Muscle layer of duodenum (tissue), 2 donors: Measurements from ENCODE around the gene PRMT7.
A peak's percentile ranks its signal among the peaks of the same experiment; 100 is the strongest.

Experiments
- H3K27ac ChIP-seq: one replicate; pipeline ENCODE4 v1.7.0; 2013; ENCODE audit warnings: mild to moderate bottlenecking, low read length
- H3K27me3 ChIP-seq: one replicate; pipeline ENCODE4 v1.7.0; 2013; ENCODE audit warnings: low read depth, mild to moderate bottlenecking, control low read depth, low read length
- H3K36me3 ChIP-seq, 2 donors: one replicate each; pipeline ENCODE4 v1.7.0; 2013; ENCODE audit warnings: low read length in 2 of 2, control low read depth in 1 of 2, mild to moderate bottlenecking in 1 of 2; ENCODE audit not compliant: insufficient read depth in 2 of 2, control insufficient read depth in 1 of 2
- H3K4me1 ChIP-seq, 2 donors: one replicate each; pipeline ENCODE4 v1.7.0; 2013; ENCODE audit warnings: low read length in 2 of 2, mild to moderate bottlenecking in 2 of 2, control low read depth in 1 of 2, moderate library complexity in 1 of 2; ENCODE audit not compliant: insufficient read depth in 2 of 2, control insufficient read depth in 1 of 2
- H3K4me3 ChIP-seq, 2 donors: one replicate each; pipeline ENCODE4 v1.7.0; 2013; ENCODE audit warnings: low read length in 2 of 2, low read depth in 1 of 2, mild to moderate bottlenecking in 1 of 2
- H3K9me3 ChIP-seq, 2 donors: one replicate each; pipeline ENCODE4 v1.7.0; 2013; ENCODE audit warnings: low read length in 2 of 2, control low read depth in 1 of 2, mild to moderate bottlenecking in 1 of 2; ENCODE audit not compliant: control insufficient read depth in 1 of 2
- donor health status: healthy.

Gene PRMT7

GRCh38 chr16:68273896-68274295 is 36.9 kb upstream of the PRMT7 start:
- H3K36me3 ChIP-seq = peaks cover 0 to 6% of the 10 kb centered on the region in 2 donors
- H3K4me1 ChIP-seq = peaks cover 4 to 13% of the 10 kb centered on the region in 2 donors
- no peak overlapping the region for H3K27ac ChIP-seq
- H3K4me3 ChIP-seq = no peak overlapping the region
- H3K27me3 ChIP-seq = no peaks in the 10 kb centered on the region
- H3K9me3 ChIP-seq = no peaks in the 10 kb centered on the region

- peaks cover 2 to 6% of the 10 kb centered on the region in 2 donors for H3K36me3 ChIP-seq
- peaks cover 4 to 13% of the 10 kb centered on the region in 2 donors for H3K4me1 ChIP-seq
- H3K4me3 ChIP-seq = no peak overlapping the region
- no peaks in the 10 kb centered on the region for H3K27me3 ChIP-seq
- no peak overlapping the region for H3K27ac ChIP-seq
- H3K9me3 ChIP-seq = no peaks in the 10 kb centered on the region
Measured at GRCh38 chr16:68274441-68274840, 36.4 kb upstream of the PRMT7 start.

GRCh38 chr16:68275611-68276191 is 35.1 kb upstream of the PRMT7 start:
- H3K27ac ChIP-seq = peak overlapping the region; percentile 43
- peaks cover 6% of the 10 kb centered on the region in 2 donors for H3K36me3 ChIP-seq
- H3K9me3 ChIP-seq = no peaks in the 10 kb centered on the region
- H3K4me3 ChIP-seq = no peak overlapping the region
- no peaks in the 10 kb centered on the region for H3K27me3 ChIP-seq
- peaks cover 4 to 13% of the 10 kb centered on the region in 2 donors for H3K4me1 ChIP-seq

- no peaks in the 10 kb centered on the region for H3K9me3 ChIP-seq
- H3K27ac ChIP-seq = peak overlapping the region; percentile 43
- H3K36me3 ChIP-seq = peaks cover 6% of the 10 kb centered on the region in 2 donors
- H3K27me3 ChIP-seq = no peaks in the 10 kb centered on the region
- H3K4me3 ChIP-seq = no peak overlapping the region
- peaks cover 4 to 13% of the 10 kb centered on the region in 2 donors for H3K4me1 ChIP-seq
Measured at GRCh38 chr16:68276223-68276622, 34.6 kb upstream of the PRMT7 start.

- H3K27ac ChIP-seq = no peak overlapping the region
- H3K36me3 ChIP-seq = peaks cover 0 to 6% of the 10 kb centered on the region in 2 donors
- peaks cover 4 to 23% of the 10 kb centered on the region in 2 donors for H3K4me1 ChIP-seq
- no peaks in the 10 kb centered on the region for H3K27me3 ChIP-seq
- H3K4me3 ChIP-seq = no peak overlapping the region
- no peaks in the 10 kb centered on the region for H3K9me3 ChIP-seq
Measured at GRCh38 chr16:68279726-68280558, 30.9 kb upstream of the PRMT7 start.

- Histone ChIP-seq H3K27ac (no peak overlapping the region), H3K4me1 (peaks cover 0 to 18% of the 10 kb centered on the region in 2 donors), H3K4me3 (no peak overlapping the region), H3K36me3 (peaks cover 0 to 9% of the 10 kb centered on the region in 2 donors), H3K27me3 (no peaks in the 10 kb centered on the region), H3K9me3 (no peaks in the 10 kb centered on the region)
Measured at GRCh38 chr16:68281368-68282063, 29.3 kb upstream of the PRMT7 start.

- no peaks in the 10 kb centered on the region for H3K9me3 ChIP-seq
- H3K36me3 ChIP-seq = peaks cover under 1 to 10% of the 10 kb centered on the region in 2 donors
- H3K27ac ChIP-seq = no peak overlapping the region
- peaks cover 0 to 16% of the 10 kb centered on the region in 2 donors for H3K4me1 ChIP-seq
- H3K27me3 ChIP-seq = no peaks in the 10 kb centered on the region
- H3K4me3 ChIP-seq = no peak overlapping the region
Measured at GRCh38 chr16:68282064-68282452, 28.8 kb upstream of the PRMT7 start.

GRCh38 chr16:68283346-68283745 is 27.5 kb upstream of the PRMT7 start:
- Histone ChIP-seq H3K4me3 (no peak overlapping the region), H3K4me1 (peaks cover 8 to 21% of the 10 kb centered on the region in 2 donors), H3K27me3 (no peaks in the 10 kb centered on the region), H3K36me3 (peaks cover 13 to 18% of the 10 kb centered on the region in 2 donors), H3K9me3 (no peaks in the 10 kb centered on the region), H3K27ac (no peak overlapping the region)

GRCh38 chr16:68283801-68284598 is 26.8 kb upstream of the PRMT7 start:
- H3K27ac ChIP-seq = no peak overlapping the region

GRCh38 chr16:68284847-68285246 is 26.0 kb upstream of the PRMT7 start:
- Histone ChIP-seq H3K4me3 (no peak overlapping the region), H3K9me3 (no peaks in the 10 kb centered on the region), H3K27me3 (no peaks in the 10 kb centered on the region), H3K36me3 (peaks cover 12 to 13% of the 10 kb centered on the region in 2 donors), H3K4me1 (peaks cover 8 to 21% of the 10 kb centered on the region in 2 donors), H3K27ac (no peak overlapping the region)

More at GRCh38 chr16:68283801-68284598, 26.8 kb upstream of the PRMT7 start:
- Histone ChIP-seq H3K4me1 (peaks cover 8 to 21% of the 10 kb centered on the region in 2 donors), H3K36me3 (peaks cover 13 to 18% of the 10 kb centered on the region in 2 donors), H3K9me3 (no peaks in the 10 kb centered on the region), H3K27me3 (no peaks in the 10 kb centered on the region), H3K4me3 (no peak overlapping the region)
